HepG2 (cell line): ENCODE measurements around the gene ADRM1. TPM values are rescaled to one million over a fixed set of nuclear protein-coding genes. Genes with fewer than 3 reads are reported as not detected.

Source experiments
- CCDC6 ChIP-seq: sonication (generic); formaldehyde crosslinking; IDR thresholded peaks from 2 replicates; pipeline ENCODE4 v1.8.1; 2022; ENCODE audit warnings: mild to moderate bottlenecking, missing genetic modification reagents, moderate library complexity
- DMTF1 ChIP-seq: sonication (generic); formaldehyde crosslinking; IDR thresholded peaks from 2 replicates; pipeline ENCODE4 v1.4.0; 2020; ENCODE audit warnings: mild to moderate bottlenecking, missing genetic modification reagents
- EP300 ChIP-seq, 3 experiments: sonication (generic) in 1 of 3; formaldehyde crosslinking in 1 of 3; IDR thresholded peaks; 2 replicates each; pipeline versions ENCODE4 v1.5.1 to v1.6.1; 2011 to 2020; ENCODE audit warnings: low read depth in 2 of 3, low read length in 2 of 3, borderline replicate concordance in 1 of 3, improper control_type of control experiment in 1 of 3, mild to moderate bottlenecking in 1 of 3, missing genetic modification reagents in 1 of 3, moderate library complexity in 1 of 3
- FOSL1 ChIP-seq: sonication (generic); formaldehyde crosslinking; IDR thresholded peaks from 2 replicates; pipeline ENCODE4 v1.9.0; 2021; ENCODE audit warnings: missing genetic modification reagents, borderline replicate concordance
- HNF4A ChIP-seq: sonication (generic); formaldehyde crosslinking; IDR thresholded peaks from 2 replicates; pipeline ENCODE4 v1.4.0; 2020; ENCODE audit warnings: missing genetic modification reagents
- JUND ChIP-seq: sonication (generic); formaldehyde crosslinking; IDR thresholded peaks from 2 replicates; pipeline ENCODE4 v1.8.0; 2022; ENCODE audit warnings: mild to moderate bottlenecking, missing genetic modification reagents
- NKX3-1 ChIP-seq: sonication (generic); formaldehyde crosslinking; IDR thresholded peaks from 2 replicates; pipeline ENCODE4 v1.5.0; 2020; ENCODE audit warnings: missing genetic modification reagents
- REL ChIP-seq: sonication (generic); formaldehyde crosslinking; conservative IDR thresholded peaks from 2 replicates; pipeline ENCODE4 v1.8.0; 2022; ENCODE audit warnings: mild to moderate bottlenecking, missing genetic modification reagents, moderate library complexity
- TBL1XR1 ChIP-seq: fragments of 150-350 bp; IDR thresholded peaks from 2 replicates; pipeline ENCODE4 v1.6.1; 2014; ENCODE audit warnings: borderline replicate concordance, low read length; ENCODE audit not compliant: partially characterized antibody
- ZFP41 ChIP-seq: sonication (generic); formaldehyde crosslinking; IDR thresholded peaks from 2 replicates; pipeline ENCODE4 v1.4.0; 2020; ENCODE audit warnings: mild to moderate bottlenecking, missing genetic modification reagents, borderline replicate concordance
- ZNF333 ChIP-seq: sonication (generic); formaldehyde crosslinking; IDR thresholded peaks from 2 replicates; pipeline ENCODE4 v1.4.0; 2020; ENCODE audit warnings: mild to moderate bottlenecking, missing genetic modification reagents, borderline replicate concordance
- ZNF572 ChIP-seq: sonication (generic); formaldehyde crosslinking; IDR thresholded peaks from 2 replicates; pipeline ENCODE4 v1.5.1; 2020; ENCODE audit warnings: mild to moderate bottlenecking, missing genetic modification reagents
- polyA plus RNA-seq, 8 experiments: library from polyadenylated mRNA; depleted of rRNA in 3 of 8; stranded (reverse) in 7 of 8; unstranded in 1 of 8; fragments of >200 nt; fragmentation: Illumina TruSeq in 4 of 8; extraction: Trizol in 4 of 8; gene quantifications; 2 replicates each; pipeline versions ENCODE4 v1.2.1 to v1.2.3, GENCODE V29; 2011 to 2016; ENCODE audit warnings: low read depth in 4 of 8, missing spikeins in 1 of 8, mixed read lengths in 1 of 8; ENCODE audit not compliant: insufficient read depth in 1 of 8
- total RNA-seq, 5 experiments: library from RNA; depleted of rRNA; stranded (reverse); fragments of >200 nt; fragmentation: Illumina TruSeq; extraction: Trizol; gene quantifications; 2 replicates each; pipeline ENCODE4 v1.2.3, GENCODE V29; 2016; ENCODE audit warnings: low read depth in 1 of 5
- TF ChIP-seq, protein P1 (sequence below): sonication (generic); formaldehyde crosslinking; IDR thresholded peaks from 2 replicates; pipeline ENCODE4 v1.4.0; 2020; ENCODE audit warnings: missing genetic modification reagents, borderline replicate concordance
- TF ChIP-seq, protein P2 (sequence below): sonication (generic); formaldehyde crosslinking; IDR thresholded peaks from 2 replicates; pipeline ENCODE4 v1.4.0; 2020; ENCODE audit warnings: missing genetic modification reagents; ENCODE audit errors: not compliant biosample characterization
- TF ChIP-seq, protein P3 (sequence below): sonication (generic); formaldehyde crosslinking; IDR thresholded peaks from 2 replicates; pipeline ENCODE4 v1.4.0; 2020; ENCODE audit warnings: mild to moderate bottlenecking, missing genetic modification reagents

The ADRM1 gene
- total and polyA plus RNA-seq, 2 of the 13 experiments (the other 11 are each of a cell fraction or from before 2014, with no cell fraction given), result 92.9 to 154 TPM

DNA sequence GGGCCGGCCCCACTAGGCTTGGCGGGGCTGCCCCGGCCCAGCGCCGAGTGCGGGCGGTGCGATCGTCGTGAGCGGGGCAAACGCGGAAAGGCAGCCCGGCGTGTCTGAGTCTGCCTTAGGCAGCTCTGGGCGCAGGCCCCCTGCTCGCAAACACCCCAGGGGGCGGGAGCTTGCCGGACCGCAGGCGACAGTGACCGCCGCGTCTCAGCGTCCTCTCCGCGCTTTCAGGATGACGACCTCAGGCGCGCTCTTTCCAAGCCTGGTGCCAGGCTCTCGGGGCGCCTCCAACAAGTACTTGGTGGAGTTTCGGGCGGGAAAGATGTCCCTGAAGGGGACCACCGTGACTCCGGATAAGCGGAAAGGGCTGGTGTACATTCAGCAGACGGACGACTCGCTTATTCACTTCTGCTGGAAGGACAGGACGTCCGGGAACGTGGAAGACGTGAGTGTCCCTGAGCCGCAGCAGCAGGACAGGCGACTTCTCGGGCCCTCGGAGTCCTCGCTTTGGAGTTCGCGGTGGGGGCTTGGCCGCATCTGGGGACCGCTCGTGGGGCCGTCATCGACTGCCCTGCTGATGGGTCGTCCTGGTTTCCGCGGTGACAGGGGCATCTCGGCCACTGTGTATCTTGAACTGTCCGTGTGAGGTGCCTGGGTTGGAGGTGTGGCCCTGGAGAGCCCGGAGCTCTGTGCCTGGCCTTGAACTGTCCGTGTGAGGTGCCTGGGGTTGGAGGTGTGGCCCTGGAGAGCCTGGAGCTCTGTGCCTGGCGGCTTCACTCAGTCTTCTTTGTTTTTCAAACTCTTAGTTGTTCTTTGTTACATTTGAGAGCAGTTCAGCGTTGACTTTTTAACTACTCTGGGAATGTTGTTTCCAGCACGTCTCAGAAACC is 786 bp downstream of the ADRM1 start (continued):
- TF ChIP-seq, protein P1, sequence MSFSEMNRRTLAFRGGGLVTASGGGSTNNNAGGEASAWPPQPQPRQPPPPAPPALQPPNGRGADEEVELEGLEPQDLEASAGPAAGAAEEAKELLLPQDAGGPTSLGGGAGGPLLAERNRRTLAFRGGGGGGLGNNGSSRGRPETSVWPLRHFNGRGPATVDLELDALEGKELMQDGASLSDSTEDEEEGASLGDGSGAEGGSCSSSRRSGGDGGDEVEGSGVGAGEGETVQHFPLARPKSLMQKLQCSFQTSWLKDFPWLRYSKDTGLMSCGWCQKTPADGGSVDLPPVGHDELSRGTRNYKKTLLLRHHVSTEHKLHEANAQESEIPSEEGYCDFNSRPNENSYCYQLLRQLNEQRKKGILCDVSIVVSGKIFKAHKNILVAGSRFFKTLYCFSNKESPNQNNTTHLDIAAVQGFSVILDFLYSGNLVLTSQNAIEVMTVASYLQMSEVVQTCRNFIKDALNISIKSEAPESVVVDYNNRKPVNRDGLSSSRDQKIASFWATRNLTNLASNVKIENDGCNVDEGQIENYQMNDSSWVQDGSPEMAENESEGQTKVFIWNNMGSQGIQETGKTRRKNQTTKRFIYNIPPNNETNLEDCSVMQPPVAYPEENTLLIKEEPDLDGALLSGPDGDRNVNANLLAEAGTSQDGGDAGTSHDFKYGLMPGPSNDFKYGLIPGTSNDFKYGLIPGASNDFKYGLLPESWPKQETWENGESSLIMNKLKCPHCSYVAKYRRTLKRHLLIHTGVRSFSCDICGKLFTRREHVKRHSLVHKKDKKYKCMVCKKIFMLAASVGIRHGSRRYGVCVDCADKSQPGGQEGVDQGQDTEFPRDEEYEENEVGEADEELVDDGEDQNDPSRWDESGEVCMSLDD (CRISPR knock-in tag), result 0 out of 2 replicates have a peak, but pooled peaks have one; percentile 20
- TF ChIP-seq JUND (0 out of 2 replicates have a peak, but pooled peaks have one; percentile 13), ZNF572 (CRISPR knock-in tag) (0 out of 2 replicates have a peak, but pooled peaks have one; percentile 81), EP300 (IDR thresholded peaks at IDR 0.05; ENCODE audit: low read depth in 2 of 2, low read length in 2 of 2) (peak; percentile 22 to 45; a peak in 2 of 4 replicates), EP300 (CRISPR knock-in tag; IDR thresholded peaks at IDR 0.05; ENCODE audit: borderline replicate concordance) (peak; percentile 14; the same call in 1 of the 2 replicates), CCDC6 (CRISPR knock-in tag) (peak; percentile 65; the same call in 1 of the 2 replicates), FOSL1 (CRISPR knock-in tag) (peak; percentile 21; the same call in 1 of the 2 replicates), REL (CRISPR knock-in tag) (no peak), ZFP41 (CRISPR knock-in tag) (peak; percentile 59; the same call in 1 of the 2 replicates), ZNF333 (CRISPR knock-in tag) (0 out of 2 replicates have a peak, but pooled peaks have one; percentile 36), NKX3-1 (CRISPR knock-in tag) (peak; percentile 83), TBL1XR1 (no peak), DMTF1 (CRISPR knock-in tag) (no peak), HNF4A (CRISPR knock-in tag) (no peak; the same call in 1 of the 2 replicates)
- TF ChIP-seq, protein P2, sequence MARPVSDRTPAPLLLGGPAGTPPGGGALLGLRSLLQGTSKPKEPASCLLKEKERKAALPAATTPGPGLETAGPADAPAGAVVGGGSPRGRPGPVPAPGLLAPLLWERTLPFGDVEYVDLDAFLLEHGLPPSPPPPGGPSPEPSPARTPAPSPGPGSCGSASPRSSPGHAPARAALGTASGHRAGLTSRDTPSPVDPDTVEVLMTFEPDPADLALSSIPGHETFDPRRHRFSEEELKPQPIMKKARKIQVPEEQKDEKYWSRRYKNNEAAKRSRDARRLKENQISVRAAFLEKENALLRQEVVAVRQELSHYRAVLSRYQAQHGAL (CRISPR knock-in tag), result peak; percentile 52
- TF ChIP-seq, protein P3, sequence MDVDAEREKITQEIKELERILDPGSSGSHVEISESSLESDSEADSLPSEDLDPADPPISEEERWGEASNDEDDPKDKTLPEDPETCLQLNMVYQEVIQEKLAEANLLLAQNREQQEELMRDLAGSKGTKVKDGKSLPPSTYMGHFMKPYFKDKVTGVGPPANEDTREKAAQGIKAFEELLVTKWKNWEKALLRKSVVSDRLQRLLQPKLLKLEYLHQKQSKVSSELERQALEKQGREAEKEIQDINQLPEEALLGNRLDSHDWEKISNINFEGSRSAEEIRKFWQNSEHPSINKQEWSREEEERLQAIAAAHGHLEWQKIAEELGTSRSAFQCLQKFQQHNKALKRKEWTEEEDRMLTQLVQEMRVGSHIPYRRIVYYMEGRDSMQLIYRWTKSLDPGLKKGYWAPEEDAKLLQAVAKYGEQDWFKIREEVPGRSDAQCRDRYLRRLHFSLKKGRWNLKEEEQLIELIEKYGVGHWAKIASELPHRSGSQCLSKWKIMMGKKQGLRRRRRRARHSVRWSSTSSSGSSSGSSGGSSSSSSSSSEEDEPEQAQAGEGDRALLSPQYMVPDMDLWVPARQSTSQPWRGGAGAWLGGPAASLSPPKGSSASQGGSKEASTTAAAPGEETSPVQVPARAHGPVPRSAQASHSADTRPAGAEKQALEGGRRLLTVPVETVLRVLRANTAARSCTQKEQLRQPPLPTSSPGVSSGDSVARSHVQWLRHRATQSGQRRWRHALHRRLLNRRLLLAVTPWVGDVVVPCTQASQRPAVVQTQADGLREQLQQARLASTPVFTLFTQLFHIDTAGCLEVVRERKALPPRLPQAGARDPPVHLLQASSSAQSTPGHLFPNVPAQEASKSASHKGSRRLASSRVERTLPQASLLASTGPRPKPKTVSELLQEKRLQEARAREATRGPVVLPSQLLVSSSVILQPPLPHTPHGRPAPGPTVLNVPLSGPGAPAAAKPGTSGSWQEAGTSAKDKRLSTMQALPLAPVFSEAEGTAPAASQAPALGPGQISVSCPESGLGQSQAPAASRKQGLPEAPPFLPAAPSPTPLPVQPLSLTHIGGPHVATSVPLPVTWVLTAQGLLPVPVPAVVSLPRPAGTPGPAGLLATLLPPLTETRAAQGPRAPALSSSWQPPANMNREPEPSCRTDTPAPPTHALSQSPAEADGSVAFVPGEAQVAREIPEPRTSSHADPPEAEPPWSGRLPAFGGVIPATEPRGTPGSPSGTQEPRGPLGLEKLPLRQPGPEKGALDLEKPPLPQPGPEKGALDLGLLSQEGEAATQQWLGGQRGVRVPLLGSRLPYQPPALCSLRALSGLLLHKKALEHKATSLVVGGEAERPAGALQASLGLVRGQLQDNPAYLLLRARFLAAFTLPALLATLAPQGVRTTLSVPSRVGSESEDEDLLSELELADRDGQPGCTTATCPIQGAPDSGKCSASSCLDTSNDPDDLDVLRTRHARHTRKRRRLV (CRISPR knock-in tag), result no peak
